ENCODE results near the gene IZUMO1. TPM values are rescaled to one million over a fixed set of nuclear protein-coding genes. Genes with fewer than 3 reads are reported as not detected.
A peak's percentile ranks its signal among the peaks of the same experiment; 100 is the strongest.

The IZUMO1 gene
- total and polyA plus RNA-seq, 9 of the 15 experiments (the other 6 are each of a cell fraction or from before 2014, with no cell fraction given): 0.14 to 2.1 (median 0.73) TPM

DNA sequence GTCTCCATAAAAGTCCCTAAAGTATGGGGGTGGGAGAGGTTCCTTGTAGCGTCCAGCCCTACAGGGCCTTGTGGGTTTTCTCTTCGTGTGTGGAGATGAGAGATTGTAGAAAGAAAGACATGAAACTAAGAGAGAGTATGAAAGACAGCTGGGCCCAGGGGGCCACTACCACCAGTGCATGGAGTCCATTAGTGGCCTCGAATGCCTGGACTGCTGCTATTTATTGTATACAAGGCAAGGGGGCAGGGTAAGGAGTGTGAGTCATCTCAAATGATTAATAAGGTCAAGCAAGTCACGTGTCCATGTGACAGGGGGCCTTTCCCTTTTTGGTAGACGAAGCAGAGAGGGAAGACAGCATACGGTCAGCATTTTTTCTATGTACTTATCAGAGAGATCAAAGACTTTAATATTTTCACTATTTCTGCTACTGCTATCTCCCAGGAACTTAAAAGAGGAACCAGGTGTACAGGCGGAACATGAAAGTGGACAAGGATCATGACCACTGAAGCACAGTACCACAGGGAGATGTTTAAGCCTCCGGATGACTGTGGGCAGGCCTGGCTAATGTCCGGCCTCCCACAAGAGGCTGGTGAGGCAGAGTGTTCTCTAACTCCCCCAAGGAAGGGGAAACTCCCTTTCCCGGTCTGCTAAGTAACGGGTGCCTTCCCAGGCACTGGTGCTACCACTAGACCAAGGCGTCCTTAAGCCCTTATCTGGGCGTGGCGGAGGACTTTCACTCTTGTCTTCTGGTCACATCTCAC, 34.1 kb upstream of the IZUMO1 start (continued):
- TF ChIP-seq GABPA (tag; conservative IDR thresholded peaks at IDR 0.05; ENCODE audit: low read depth) (peak; percentile 31; the same call in 1 of the 2 replicates), CEBPB (tag; IDR thresholded peaks at IDR 0.05) (no peak), ZBTB17 (CRISPR knock-in tag; IDR thresholded peaks at IDR 0.05) (0 out of 2 replicates have a peak, but pooled peaks have one; percentile 16), SMARCC2 (IDR thresholded peaks at IDR 0.05; ENCODE audit: low read depth) (peak; percentile 59; the same call in 1 of the 2 replicates), ZNF41 (CRISPR knock-in tag; conservative IDR thresholded peaks at IDR 0.05) (no peak), MAZ (CRISPR knock-in tag; conservative IDR thresholded peaks at IDR 0.05 in 1 of 2, IDR thresholded peaks at IDR 0.05 in 1 of 2) (peak in 1 of 2 experiments; percentile 53; a peak in 1 of 4 replicates), CBFA2T3 (IDR thresholded peaks at IDR 0.05) (no peak), BMI1 (IDR thresholded peaks at IDR 0.05; ENCODE audit: low read length) (no peak), ETV5 (CRISPR knock-in tag; IDR thresholded peaks at IDR 0.05; ENCODE audit: low read depth) (0 out of 2 replicates have a peak, but pooled peaks have one; percentile 21), TCF3 (CRISPR knock-in tag; IDR thresholded peaks at IDR 0.05) (peak; percentile 8; the same call in 1 of the 2 replicates), ZBTB8A (IDR thresholded peaks at IDR 0.05; ENCODE audit: partially characterized antibody) (no peak), LEF1 (IDR thresholded peaks at IDR 0.05) (peak; percentile 96), MCM5 (IDR thresholded peaks at IDR 0.05; ENCODE audit: low read depth) (no peak), NR3C1 (CRISPR knock-in tag; IDR thresholded peaks at IDR 0.05) (no peak), ZFX (CRISPR knock-in tag; IDR thresholded peaks at IDR 0.05) (peak; percentile 78), ZNF444 (CRISPR knock-in tag; IDR thresholded peaks at IDR 0.05) (no peak), CTBP1 (IDR thresholded peaks at IDR 0.05; ENCODE audit: borderline replicate concordance) (peak; percentile 94), RBM25 (IDR thresholded peaks at IDR 0.05; ENCODE audit: low read depth, low read length, severe bottlenecking) (no peak), NEUROD1 (IDR thresholded peaks at IDR 0.05; ENCODE audit: borderline replicate concordance, low read depth, low read length, partially characterized antibody) (peak; percentile 49), ZNF507 (tag; conservative IDR thresholded peaks at IDR 0.05) (no peak), NR2C2 (CRISPR knock-in tag; IDR thresholded peaks at IDR 0.05) (no peak), NR2C2 (tag; IDR thresholded peaks at IDR 0.05) (peak; percentile 84), WHSC1 (IDR thresholded peaks at IDR 0.05; ENCODE audit: low read length) (no peak)
- TF ChIP-seq, protein P1, sequence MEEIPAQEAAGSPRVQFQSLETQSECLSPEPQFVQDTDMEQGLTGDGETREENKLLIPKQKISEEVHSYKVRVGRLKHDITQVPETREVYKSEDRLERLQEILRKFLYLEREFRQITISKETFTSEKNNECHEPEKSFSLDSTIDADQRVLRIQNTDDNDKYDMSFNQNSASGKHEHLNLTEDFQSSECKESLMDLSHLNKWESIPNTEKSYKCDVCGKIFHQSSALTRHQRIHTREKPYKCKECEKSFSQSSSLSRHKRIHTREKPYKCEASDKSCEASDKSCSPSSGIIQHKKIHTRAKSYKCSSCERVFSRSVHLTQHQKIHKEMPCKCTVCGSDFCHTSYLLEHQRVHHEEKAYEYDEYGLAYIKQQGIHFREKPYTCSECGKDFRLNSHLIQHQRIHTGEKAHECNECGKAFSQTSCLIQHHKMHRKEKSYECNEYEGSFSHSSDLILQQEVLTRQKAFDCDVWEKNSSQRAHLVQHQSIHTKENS (CRISPR knock-in tag; IDR thresholded peaks at IDR 0.05): no peak
- TF ChIP-seq, protein P2, sequence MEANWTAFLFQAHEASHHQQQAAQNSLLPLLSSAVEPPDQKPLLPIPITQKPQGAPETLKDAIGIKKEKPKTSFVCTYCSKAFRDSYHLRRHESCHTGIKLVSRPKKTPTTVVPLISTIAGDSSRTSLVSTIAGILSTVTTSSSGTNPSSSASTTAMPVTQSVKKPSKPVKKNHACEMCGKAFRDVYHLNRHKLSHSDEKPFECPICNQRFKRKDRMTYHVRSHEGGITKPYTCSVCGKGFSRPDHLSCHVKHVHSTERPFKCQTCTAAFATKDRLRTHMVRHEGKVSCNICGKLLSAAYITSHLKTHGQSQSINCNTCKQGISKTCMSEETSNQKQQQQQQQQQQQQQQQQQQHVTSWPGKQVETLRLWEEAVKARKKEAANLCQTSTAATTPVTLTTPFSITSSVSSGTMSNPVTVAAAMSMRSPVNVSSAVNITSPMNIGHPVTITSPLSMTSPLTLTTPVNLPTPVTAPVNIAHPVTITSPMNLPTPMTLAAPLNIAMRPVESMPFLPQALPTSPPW (CRISPR knock-in tag; IDR thresholded peaks at IDR 0.05): peak; percentile 59
- TF ChIP-seq, protein P3, sequence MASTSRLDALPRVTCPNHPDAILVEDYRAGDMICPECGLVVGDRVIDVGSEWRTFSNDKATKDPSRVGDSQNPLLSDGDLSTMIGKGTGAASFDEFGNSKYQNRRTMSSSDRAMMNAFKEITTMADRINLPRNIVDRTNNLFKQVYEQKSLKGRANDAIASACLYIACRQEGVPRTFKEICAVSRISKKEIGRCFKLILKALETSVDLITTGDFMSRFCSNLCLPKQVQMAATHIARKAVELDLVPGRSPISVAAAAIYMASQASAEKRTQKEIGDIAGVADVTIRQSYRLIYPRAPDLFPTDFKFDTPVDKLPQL (IDR thresholded peaks at IDR 0.05; ENCODE audit: extremely low read depth, insufficient read length): no peak
